Measurements from ENCODE around the gene HTR1E. TPM values are rescaled to one million over a fixed set of nuclear protein-coding genes. Genes with fewer than 3 reads are reported as not detected.

HTR1E gene
- total and polyA plus RNA-seq, 10 of the 15 experiments (the other 5 are each of a cell fraction or from before 2014, with no cell fraction given): not detected

DNA sequence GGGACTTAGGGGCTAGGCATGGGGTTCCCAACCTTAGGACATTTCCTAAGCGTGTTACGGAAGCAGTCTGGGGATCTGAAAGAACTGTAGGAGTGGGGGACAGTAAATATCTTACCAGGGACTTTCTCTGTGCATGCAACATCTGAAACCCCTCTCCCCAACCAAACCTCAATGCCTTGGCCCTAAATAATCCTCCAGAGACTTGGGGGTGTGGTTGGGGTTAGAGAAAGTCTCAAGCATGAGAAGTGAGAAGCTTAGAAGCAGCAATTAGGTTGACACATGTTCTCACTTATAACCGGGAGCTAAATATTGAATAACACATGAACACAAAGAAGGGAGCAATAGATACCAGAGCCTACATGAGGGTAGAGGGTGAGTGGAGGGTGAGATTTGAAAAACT is 74.7 kb downstream of the HTR1E start:
- Histone ChIP-seq H3K9me3 (replicated peaks; ENCODE audit: control insufficient read depth, insufficient read depth, low read length) (no peaks in the 10 kb centered on the region; the same call in 2 of the 3 replicates), H3K4me2 (ENCODE audit: control insufficient read depth, insufficient read depth) (no peak overlapping the region), H2AFZ (ENCODE audit: control insufficient read depth, low read depth, low read length) (no peak overlapping the region), H3K36me3 (ENCODE audit: control insufficient read depth in 2 of 2, insufficient read depth in 2 of 2, low read length in 1 of 2) (no peaks in the 10 kb centered on the region), H3K27ac (ENCODE audit: control insufficient read depth, insufficient read depth) (no peak overlapping the region), H4K20me1 (ENCODE audit: control insufficient read depth, insufficient read depth) (no peaks in the 10 kb centered on the region), H3K4me1 (ENCODE audit: control insufficient read depth, insufficient read depth, low read length) (no peaks in the 10 kb centered on the region), H3K4me3 (no peak overlapping the region), H3K79me2 (ENCODE audit: control insufficient read depth, insufficient read depth, low read length) (no peaks in the 10 kb centered on the region), H3K27me3 (replicated peaks in 1 of 2; ENCODE audit: control insufficient read depth in 2 of 2, insufficient read depth in 2 of 2, low read length in 1 of 2) (no peaks in the 10 kb centered on the region), H3K9ac (ENCODE audit: control insufficient read depth, insufficient read depth, low read length) (no peak overlapping the region)
- DNase-seq (ENCODE audit: low read depth, low spot score) (peak; percentile 7), FAIRE-seq (no peak), ATAC-seq (peak; percentile 82)
- in situ Hi-C loops (cut with MboI): no loop called here
- ChIA-PET SMC1A (ENCODE audit: uncharacterized antibody, unreplicated experiment) (no interaction called here), RAD21 (ENCODE audit: unreplicated experiment) (no interaction called here), CTCF (no interaction called here), POLR2A (no interaction called here)
- no TSS peak for BruUV-seq (replicated peaks)
- WGBS (ENCODE audit: insufficient coverage, insufficient replicate concordance, low lambda C conversion rate, missing lambda C conversion rate): 90% methylated on average over 3 of the region's 3 CpGs
- intact Hi-C loops (cut with micrococcal nuclease; ENCODE audit: unreplicated experiment): no loop called here
- TF ChIP-seq SMAD5 (IDR thresholded peaks at IDR 0.05; ENCODE audit: low read depth): no peak
- TF ChIP-seq MTA2 (IDR thresholded peaks at IDR 0.05; ENCODE audit: low read depth): peak; percentile 79
- TF ChIP-seq MEF2B (IDR thresholded peaks at IDR 0.05; ENCODE audit: partially characterized antibody, poor library complexity, severe bottlenecking): peak; percentile 92
- no peak for TF ChIP-seq FOXM1 (IDR thresholded peaks at IDR 0.05; ENCODE audit: low read depth, low read length)
- TF ChIP-seq BCL11A (IDR thresholded peaks at IDR 0.05; ENCODE audit: low read depth, low read length): peak; percentile 77; the same call in 1 of the 2 replicates
- no peak for TF ChIP-seq SIX5 (IDR thresholded peaks at IDR 0.05; ENCODE audit: low read depth, low read length, severe bottlenecking)
- no peak for TF ChIP-seq SUPT20H (IDR thresholded peaks at IDR 0.05; ENCODE audit: borderline replicate concordance, control insufficient read depth, low read depth, low read length)
- no peak for TF ChIP-seq SUZ12 (IDR thresholded peaks at IDR 0.05; ENCODE audit: unreplicated experiment)
- TF ChIP-seq GATAD2B (conservative IDR thresholded peaks at IDR 0.05; ENCODE audit: low read depth): no peak
- TF ChIP-seq, protein P1, sequence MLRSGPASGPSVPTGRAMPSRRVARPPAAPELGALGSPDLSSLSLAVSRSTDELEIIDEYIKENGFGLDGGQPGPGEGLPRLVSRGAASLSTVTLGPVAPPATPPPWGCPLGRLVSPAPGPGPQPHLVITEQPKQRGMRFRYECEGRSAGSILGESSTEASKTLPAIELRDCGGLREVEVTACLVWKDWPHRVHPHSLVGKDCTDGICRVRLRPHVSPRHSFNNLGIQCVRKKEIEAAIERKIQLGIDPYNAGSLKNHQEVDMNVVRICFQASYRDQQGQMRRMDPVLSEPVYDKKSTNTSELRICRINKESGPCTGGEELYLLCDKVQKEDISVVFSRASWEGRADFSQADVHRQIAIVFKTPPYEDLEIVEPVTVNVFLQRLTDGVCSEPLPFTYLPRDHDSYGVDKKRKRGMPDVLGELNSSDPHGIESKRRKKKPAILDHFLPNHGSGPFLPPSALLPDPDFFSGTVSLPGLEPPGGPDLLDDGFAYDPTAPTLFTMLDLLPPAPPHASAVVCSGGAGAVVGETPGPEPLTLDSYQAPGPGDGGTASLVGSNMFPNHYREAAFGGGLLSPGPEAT (IDR thresholded peaks at IDR 0.05; ENCODE audit: low read depth): peak; percentile 74; the same call in 1 of the 2 replicates
- no peak for TF ChIP-seq BACH1 (IDR thresholded peaks at IDR 0.05; ENCODE audit: borderline replicate concordance)
- TF ChIP-seq PKNOX1 (IDR thresholded peaks at IDR 0.05): no peak
- no peak for TF ChIP-seq TCF3 (IDR thresholded peaks at IDR 0.05; ENCODE audit: borderline replicate concordance, insufficient read depth, low read depth, low read length)
- no peak for TF ChIP-seq NR2C2 (IDR thresholded peaks at IDR 0.05; ENCODE audit: borderline replicate concordance, control insufficient read depth, insufficient read length, low read depth)
- TF ChIP-seq IRF4 (IDR thresholded peaks at IDR 0.05; ENCODE audit: low read depth, low read length): no peak
- TF ChIP-seq POU2F2 (IDR thresholded peaks at IDR 0.05; ENCODE audit: borderline replicate concordance, low read depth, low read length): no peak
- TF ChIP-seq BMI1 (IDR thresholded peaks at IDR 0.05; ENCODE audit: borderline replicate concordance): no peak
- no peak for TF ChIP-seq MAX (IDR thresholded peaks at IDR 0.05; ENCODE audit: low read depth, low read length)
- TF ChIP-seq RBBP5 (conservative IDR thresholded peaks at IDR 0.05): no peak
- no peak for TF ChIP-seq RB1 (IDR thresholded peaks at IDR 0.05; ENCODE audit: borderline replicate concordance)
- TF ChIP-seq, protein P2, sequence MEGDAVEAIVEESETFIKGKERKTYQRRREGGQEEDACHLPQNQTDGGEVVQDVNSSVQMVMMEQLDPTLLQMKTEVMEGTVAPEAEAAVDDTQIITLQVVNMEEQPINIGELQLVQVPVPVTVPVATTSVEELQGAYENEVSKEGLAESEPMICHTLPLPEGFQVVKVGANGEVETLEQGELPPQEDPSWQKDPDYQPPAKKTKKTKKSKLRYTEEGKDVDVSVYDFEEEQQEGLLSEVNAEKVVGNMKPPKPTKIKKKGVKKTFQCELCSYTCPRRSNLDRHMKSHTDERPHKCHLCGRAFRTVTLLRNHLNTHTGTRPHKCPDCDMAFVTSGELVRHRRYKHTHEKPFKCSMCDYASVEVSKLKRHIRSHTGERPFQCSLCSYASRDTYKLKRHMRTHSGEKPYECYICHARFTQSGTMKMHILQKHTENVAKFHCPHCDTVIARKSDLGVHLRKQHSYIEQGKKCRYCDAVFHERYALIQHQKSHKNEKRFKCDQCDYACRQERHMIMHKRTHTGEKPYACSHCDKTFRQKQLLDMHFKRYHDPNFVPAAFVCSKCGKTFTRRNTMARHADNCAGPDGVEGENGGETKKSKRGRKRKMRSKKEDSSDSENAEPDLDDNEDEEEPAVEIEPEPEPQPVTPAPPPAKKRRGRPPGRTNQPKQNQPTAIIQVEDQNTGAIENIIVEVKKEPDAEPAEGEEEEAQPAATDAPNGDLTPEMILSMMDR (IDR thresholded peaks at IDR 0.05 in 2 of 3, conservative IDR thresholded peaks at IDR 0.05 in 1 of 3; ENCODE audit: control insufficient read depth in 2 of 3, extremely low read depth in 1 of 3, insufficient read depth in 1 of 3, low read depth in 3 of 3, low read length in 3 of 3): no peak

Measured in GM12878 (cell line).